GM12801 (cell line): ENCODE data around the gene IDI1.

ENCODE experiments used
- CTCF ChIP-seq: IDR thresholded peaks from one replicate; pipeline ENCODE4 v1.5.1; 2011; ENCODE audit warnings: control low read depth; ENCODE audit not compliant: insufficient read length; ENCODE audit errors: extremely low read depth

IDI1 gene

GRCh38 chr10:1009071-1009494 is 39.8 kb downstream of the IDI1 start:
- no peak for TF ChIP-seq CTCF

GRCh38 chr10:1007583-1007982 is 41.3 kb downstream of the IDI1 start:
- no peak for TF ChIP-seq CTCF

- TF ChIP-seq CTCF, result no peak
Measured at GRCh38 chr10:1006573-1006972, 42.3 kb downstream of the IDI1 start.

GRCh38 chr10:1003884-1004670 is 44.8 kb downstream of the IDI1 start:
- TF ChIP-seq CTCF, result no peak

GRCh38 chr10:1002425-1003006 is 46.4 kb downstream of the IDI1 start:
- TF ChIP-seq CTCF, result no peak

- TF ChIP-seq CTCF, result no peak
Measured at GRCh38 chr10:997266-998022, 51.5 kb downstream of the IDI1 start.

GRCh38 chr10:996031-996430 is 52.9 kb downstream of the IDI1 start:
- no peak for TF ChIP-seq CTCF
